ENCODE data around the gene DEF6.

DNA sequence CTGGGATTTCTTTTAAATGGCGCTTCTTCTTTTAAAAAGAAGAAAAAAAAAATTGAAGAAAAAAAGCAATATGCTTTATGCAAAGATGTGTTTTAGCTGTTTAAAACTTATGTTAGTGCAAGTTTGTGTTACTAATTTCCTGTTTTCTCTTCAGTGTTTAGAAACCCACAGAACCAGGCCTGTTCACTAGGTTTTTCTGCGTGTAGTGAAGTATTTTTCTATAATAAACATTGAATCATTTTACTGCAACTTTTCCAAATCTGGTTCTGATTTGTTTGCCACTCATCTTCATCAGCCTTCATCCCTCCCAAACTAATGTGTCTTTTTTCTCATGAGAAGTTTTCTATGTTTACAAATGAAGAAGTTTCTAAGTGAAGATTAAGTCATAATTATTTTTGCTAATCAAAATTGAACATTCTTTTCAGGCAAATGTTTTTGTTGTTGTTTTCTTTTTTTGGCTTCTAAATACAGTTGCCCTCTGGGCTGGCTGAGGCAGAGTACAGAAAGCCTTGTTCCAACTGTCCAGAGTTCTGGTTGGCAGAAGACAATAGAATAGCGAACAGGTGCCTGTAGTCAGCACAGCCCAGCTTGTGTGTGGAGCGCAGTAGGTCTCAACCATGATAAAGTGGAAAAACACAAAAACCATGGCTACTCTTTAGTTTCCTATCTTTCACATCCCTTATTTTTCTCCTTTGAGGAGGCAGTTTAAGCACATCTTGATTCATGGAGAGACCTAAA, 23.6 kb upstream of the DEF6 start:
- TF ChIP-seq CTCF (conservative IDR thresholded peaks at IDR 0.05; ENCODE audit: low read length): no peak
- no peak for TF ChIP-seq EZH2phosphoT487 (IDR thresholded peaks at IDR 0.05; ENCODE audit: borderline replicate concordance)

Measured in Loucy (cell line).